DOHH2 (cell line): ENCODE data around the gene ATRN.

Experiments
- H3F3A ChIP-seq: fragments of 200-600 bp; sonication (generic), shearing (Covaris generic); 2 replicates; pipeline ENCODE4 v1.6.0; 2016; ENCODE audit warnings: antibody characterized with exemption, mild to moderate bottlenecking; ENCODE audit not compliant: control insufficient read depth, insufficient read depth
- H3K27ac ChIP-seq: fragments of 200-600 bp; sonication (generic); 2 replicates; pipeline ENCODE4 v1.5.1; 2014; ENCODE audit warnings: low read depth, mild to moderate bottlenecking, low read length, moderate library complexity
- H3K27me3 ChIP-seq: fragments of 200-600 bp; sonication (generic); 2 replicates; pipeline ENCODE4 v1.6.1; 2014; ENCODE audit warnings: mild to moderate bottlenecking, low read length, mixed read lengths; ENCODE audit not compliant: control insufficient read depth
- H3K36me3 ChIP-seq: fragments of 200-600 bp; sonication (generic); 2 replicates; pipeline ENCODE4 v1.6.1; 2014; ENCODE audit warnings: mild to moderate bottlenecking, low read length, moderate library complexity, mixed read lengths; ENCODE audit not compliant: control insufficient read depth
- H3K4me1 ChIP-seq: fragments of 200-600 bp; sonication (generic); 2 replicates; pipeline ENCODE4 v1.6.1; 2014; ENCODE audit warnings: mild to moderate bottlenecking, low read length, mixed read lengths; ENCODE audit not compliant: control insufficient read depth
- H3K4me2 ChIP-seq: fragments of 200-600 bp; sonication (generic); 2 replicates; pipeline ENCODE4 v1.6.0; 2014; ENCODE audit warnings: mild to moderate bottlenecking, low read length, moderate library complexity
- H3K4me3 ChIP-seq: fragments of 200-600 bp; sonication (generic); 2 replicates; pipeline ENCODE4 v1.5.1; 2014; ENCODE audit warnings: mild to moderate bottlenecking, low read length, mixed read lengths
- H3K79me2 ChIP-seq: fragments of 200-600 bp; sonication (generic); 2 replicates; pipeline ENCODE4 v1.6.1; 2014; ENCODE audit warnings: mild to moderate bottlenecking, low read length, mixed read lengths; ENCODE audit not compliant: control insufficient read depth
- H3K9me2 ChIP-seq: fragments of 200-600 bp; sonication (generic); replicated peaks from 2 replicates; pipeline ENCODE4 v1.6.1; 2014; ENCODE audit warnings: mild to moderate bottlenecking, low read length, mixed read lengths; ENCODE audit not compliant: control insufficient read depth
- H3K9me3 ChIP-seq: fragments of 200-600 bp; sonication (generic); 2 replicates; pipeline ENCODE4 v1.6.1; 2014; ENCODE audit warnings: antibody characterized with exemption, low read length, mixed read lengths; ENCODE audit not compliant: control insufficient read depth, insufficient read depth
- H4K20me1 ChIP-seq: fragments of 200-600 bp; sonication (generic); 2 replicates; pipeline ENCODE4 v1.6.0; 2014; ENCODE audit warnings: low read depth, mild to moderate bottlenecking, antibody characterized with exemption, low read length, moderate library complexity; ENCODE audit not compliant: control insufficient read depth, insufficient read depth
- EZH2phosphoT487 ChIP-seq: fragments of 200-600 bp; sonication (generic); IDR thresholded peaks from 2 replicates; pipeline ENCODE4 v1.6.1; 2017; ENCODE audit warnings: borderline replicate concordance, mild to moderate bottlenecking, antibody characterized with exemption, low read length, moderate library complexity, mixed read lengths
- TF ChIP-seq, protein P1 (sequence below): fragments of 200-600 bp; sonication (generic); IDR thresholded peaks from one replicate; pipeline ENCODE4 v1.5.1; 2014; ENCODE audit warnings: antibody characterized with exemption, mild to moderate bottlenecking, low read depth, low read length; ENCODE audit not compliant: poor library complexity, severe bottlenecking

Gene ATRN

DNA sequence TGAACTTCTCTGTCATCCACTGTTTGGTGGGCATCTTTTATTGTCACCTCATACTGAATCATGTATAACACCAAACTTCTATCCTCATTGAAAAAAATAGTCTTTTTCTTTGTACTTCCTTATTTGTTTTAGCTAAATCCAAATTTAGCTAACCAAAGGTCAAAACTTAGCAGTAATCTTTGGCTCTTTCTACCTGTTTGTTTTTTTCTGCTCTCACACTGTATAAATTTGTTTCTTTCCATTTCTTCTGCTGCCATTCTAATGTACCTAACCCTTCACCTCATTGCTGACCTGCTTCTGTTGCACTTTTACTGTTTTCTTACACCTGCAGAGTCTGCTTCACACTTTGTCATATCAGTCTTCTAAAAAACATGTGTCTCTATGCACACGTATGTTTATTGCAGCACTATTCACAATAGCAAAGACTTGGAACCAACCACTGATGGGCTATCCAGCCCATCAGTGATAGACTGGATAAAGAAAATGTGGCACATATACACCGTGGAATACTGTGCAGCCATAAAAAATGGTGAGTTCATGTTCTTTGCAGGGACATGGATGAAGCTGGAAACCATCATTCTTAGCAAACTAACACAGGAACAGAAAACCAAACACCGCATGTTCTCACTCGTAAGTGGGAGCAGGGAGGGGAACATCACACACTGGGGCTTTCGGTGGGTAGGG lies 7.2 kb downstream of the ATRN start:
- H3K79me2 ChIP-seq = peaks cover 37% of the 10 kb centered on the region
- no peaks in the 10 kb centered on the region for H3K9me3 ChIP-seq

DNA sequence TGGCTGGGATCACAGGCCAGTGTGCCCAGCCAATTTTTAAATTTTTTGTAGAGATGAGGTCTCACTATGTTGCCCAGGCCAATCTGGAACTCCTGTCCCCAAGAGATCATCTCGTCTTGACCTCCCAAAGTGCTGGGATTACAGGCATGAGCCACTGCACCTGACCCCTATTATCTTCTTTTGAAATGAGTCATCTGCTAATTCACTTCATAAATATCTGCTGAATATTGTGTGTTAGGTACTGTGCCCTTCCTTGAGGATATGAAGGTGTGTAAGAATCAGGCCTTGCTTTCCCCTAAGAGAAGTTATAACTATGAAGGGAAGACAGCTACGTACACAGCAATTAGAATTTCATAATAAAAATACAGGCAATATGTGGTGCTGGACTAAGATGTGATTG lies 8.2 kb downstream of the ATRN start:
- Histone ChIP-seq H3K27me3 (no peaks in the 10 kb centered on the region), H3K36me3 (no peaks in the 10 kb centered on the region), H3K4me1 (no peaks in the 10 kb centered on the region), H3K4me3 (no peak overlapping the region), H3K9me3 (no peaks in the 10 kb centered on the region), H3K27ac (no peak overlapping the region), H3K79me2 (peaks cover 29% of the 10 kb centered on the region), H4K20me1 (no peaks in the 10 kb centered on the region), H3F3A (0 out of 2 replicates have a peak, but pooled peaks cover 3% of the 10 kb centered on the region), H3K4me2 (no peak overlapping the region), H3K9me2 (no peaks in the 10 kb centered on the region)
- TF ChIP-seq EZH2phosphoT487 = no peak
- TF ChIP-seq, protein P1, sequence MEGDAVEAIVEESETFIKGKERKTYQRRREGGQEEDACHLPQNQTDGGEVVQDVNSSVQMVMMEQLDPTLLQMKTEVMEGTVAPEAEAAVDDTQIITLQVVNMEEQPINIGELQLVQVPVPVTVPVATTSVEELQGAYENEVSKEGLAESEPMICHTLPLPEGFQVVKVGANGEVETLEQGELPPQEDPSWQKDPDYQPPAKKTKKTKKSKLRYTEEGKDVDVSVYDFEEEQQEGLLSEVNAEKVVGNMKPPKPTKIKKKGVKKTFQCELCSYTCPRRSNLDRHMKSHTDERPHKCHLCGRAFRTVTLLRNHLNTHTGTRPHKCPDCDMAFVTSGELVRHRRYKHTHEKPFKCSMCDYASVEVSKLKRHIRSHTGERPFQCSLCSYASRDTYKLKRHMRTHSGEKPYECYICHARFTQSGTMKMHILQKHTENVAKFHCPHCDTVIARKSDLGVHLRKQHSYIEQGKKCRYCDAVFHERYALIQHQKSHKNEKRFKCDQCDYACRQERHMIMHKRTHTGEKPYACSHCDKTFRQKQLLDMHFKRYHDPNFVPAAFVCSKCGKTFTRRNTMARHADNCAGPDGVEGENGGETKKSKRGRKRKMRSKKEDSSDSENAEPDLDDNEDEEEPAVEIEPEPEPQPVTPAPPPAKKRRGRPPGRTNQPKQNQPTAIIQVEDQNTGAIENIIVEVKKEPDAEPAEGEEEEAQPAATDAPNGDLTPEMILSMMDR = no peak

More for the DNA sequence above, 7.2 kb downstream of the ATRN start:
- no peak for TF ChIP-seq EZH2phosphoT487
- TF ChIP-seq, protein P1 = no peak
- Histone ChIP-seq H3K4me3 (no peak overlapping the region), H3K27ac (no peak overlapping the region), H3K27me3 (no peaks in the 10 kb centered on the region), H3K4me2 (no peak overlapping the region), H4K20me1 (no peaks in the 10 kb centered on the region), H3K36me3 (no peaks in the 10 kb centered on the region), H3F3A (0 out of 2 replicates have a peak, but pooled peaks cover 3% of the 10 kb centered on the region), H3K9me2 (no peaks in the 10 kb centered on the region), H3K4me1 (peaks cover 3% of the 10 kb centered on the region; the same call in 1 of the 2 replicates)

DNA sequence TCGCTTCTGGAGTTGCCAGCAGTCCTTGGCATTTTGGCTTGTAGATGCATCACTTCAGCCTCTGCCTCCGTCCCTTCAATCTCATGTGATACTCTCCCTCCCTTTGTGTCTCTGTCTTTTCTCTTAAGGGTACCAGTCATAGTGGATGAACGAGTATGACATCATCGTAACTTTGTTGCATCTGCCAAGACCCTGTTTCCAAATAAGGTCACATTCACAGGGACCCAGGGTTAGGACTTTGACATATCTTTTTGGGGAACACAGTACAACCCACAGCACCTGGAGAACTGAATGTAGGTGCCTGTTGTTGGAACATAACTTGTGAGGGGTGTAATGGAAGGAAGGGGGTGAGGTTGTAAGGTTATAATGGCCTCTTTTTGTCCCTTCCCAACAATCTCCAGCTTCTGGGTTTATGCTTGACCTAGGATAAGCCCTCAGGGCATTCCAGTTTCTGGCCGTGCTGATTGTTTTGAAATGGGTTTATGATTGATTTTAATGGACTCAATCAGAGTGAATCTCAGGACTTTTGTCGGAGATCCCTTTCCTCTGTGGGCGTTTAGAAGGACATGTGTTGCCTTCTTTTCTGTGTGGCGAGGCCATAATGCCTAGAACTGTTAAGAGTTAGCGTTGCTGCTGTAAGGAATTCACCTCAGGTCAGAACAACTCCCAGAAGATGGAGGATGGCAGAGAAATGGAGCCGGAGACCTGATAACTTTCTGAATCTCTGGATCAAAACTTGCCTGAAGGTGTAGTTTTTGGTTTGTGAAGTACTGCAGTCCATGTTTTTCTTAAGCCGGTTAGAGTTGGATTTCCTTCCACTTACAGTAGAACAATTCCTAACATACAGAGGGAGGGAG lies 9.2 kb downstream of the ATRN start:
- H3K27ac ChIP-seq = no peak overlapping the region
- no peak overlapping the region for H3K4me2 ChIP-seq
- no peak overlapping the region for H3K4me3 ChIP-seq
- peaks cover 28% of the 10 kb centered on the region for H3K79me2 ChIP-seq
- no peaks in the 10 kb centered on the region for H3K36me3 ChIP-seq
- no peaks in the 10 kb centered on the region for H3K27me3 ChIP-seq
- TF ChIP-seq EZH2phosphoT487 = no peak
- TF ChIP-seq, protein P1 = no peak
- no peaks in the 10 kb centered on the region for H3K9me2 ChIP-seq
- H3K9me3 ChIP-seq = no peaks in the 10 kb centered on the region
- H3K4me1 ChIP-seq = no peaks in the 10 kb centered on the region
- H3F3A ChIP-seq = 0 out of 2 replicates have a peak, but pooled peaks cover 3% of the 10 kb centered on the region
- H4K20me1 ChIP-seq = no peaks in the 10 kb centered on the region
